NCI-H187 treated with DMSO at 0.1 percent for 48 hours (cell line): Measurements from ENCODE around the gene PACSIN3.
"Not testable (repeated sequence)": the region's sequence is repeated elsewhere in the genome, so short reads cannot be mapped to it uniquely, and the experiment has no call there.

Experiments
- DNase-seq: peaks from one replicate; lab custom pipeline; 2025; lab: John Stamatoyannopoulos, UW

PACSIN3 gene

GRCh38 chr11:47186076-47186699, at the start of gene PACSIN3:
TSS of gene PACSIN3 (minus strand) at chr11:47186434. CDS start at chr11:47182727, 3,707 bp downstream.
- DNase-seq: no peak

GRCh38 chr11:47235163-47235562, 48.9 kb upstream of the PACSIN3 start:
- DNase-seq: no peak

DNA sequence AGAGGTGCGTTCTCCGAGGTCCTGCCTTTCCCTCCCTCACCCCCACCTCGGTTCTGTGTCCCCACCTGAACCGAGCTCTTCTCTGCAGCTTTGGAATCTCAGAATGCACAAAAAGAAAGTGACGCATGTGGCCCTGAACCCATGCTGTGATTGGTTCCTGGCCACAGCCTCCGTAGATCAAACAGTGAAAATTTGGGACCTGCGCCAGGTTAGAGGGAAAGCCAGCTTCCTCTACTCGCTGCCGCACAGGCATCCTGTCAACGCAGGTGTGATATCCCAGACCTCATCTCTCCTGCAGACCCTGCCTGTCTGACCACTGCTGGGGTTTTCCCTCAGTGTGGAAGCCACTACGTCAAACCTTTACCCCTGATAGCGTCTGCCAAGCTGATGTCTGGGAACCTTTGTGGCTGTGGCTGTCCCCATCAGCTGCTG, 48.5 kb upstream of the PACSIN3 start:
- DNase-seq: no peak

DNA sequence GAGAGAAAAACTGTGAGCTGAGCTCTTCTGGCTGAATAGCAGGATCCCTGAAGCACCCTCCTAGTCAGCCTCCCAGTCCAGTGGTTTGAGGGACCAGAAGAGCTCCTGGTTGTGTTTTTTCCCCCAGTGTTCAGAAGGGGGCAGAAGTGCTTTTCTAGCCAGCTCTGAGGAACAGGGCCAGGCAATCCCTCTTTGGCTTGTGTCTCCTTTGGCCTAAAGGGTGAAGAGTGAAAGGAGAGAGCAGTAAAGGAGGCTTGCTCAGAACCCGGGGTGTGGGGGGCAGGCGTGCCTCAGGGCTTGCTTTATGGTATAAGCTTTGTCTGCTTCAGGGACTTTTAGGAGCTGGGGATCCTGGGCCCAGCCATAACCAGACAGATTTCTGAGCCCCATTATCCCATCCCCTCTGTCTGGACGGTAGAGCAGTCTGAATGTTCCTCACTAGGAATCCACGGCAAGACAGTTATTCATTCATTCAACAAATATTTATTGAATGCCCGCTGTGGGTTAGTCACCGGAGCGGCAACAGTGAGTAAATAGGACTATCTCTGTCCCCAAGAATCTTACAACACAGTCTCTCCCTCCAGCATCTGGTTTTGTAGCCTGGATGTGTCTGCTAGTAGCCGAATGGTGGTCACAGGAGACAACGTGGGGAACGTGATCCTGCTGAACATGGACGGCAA, 47.9 kb upstream of the PACSIN3 start:
- DNase-seq: no peak

- no peak for DNase-seq
These were observed 46.8 kb upstream of the PACSIN3 start for GRCh38 chr11:47233051-47233450.

GRCh38 chr11:47229161-47229560, 42.9 kb upstream of the PACSIN3 start:
- no peak for DNase-seq

GRCh38 chr11:47225552-47226400, 39.5 kb upstream of the PACSIN3 start:
- DNase-seq: no peak

- DNase-seq: no peak
These were observed 36.5 kb upstream of the PACSIN3 start for GRCh38 chr11:47222696-47223095.

- DNase-seq: no peak
These were observed 34.2 kb upstream of the PACSIN3 start for GRCh38 chr11:47220401-47220821.

DNA sequence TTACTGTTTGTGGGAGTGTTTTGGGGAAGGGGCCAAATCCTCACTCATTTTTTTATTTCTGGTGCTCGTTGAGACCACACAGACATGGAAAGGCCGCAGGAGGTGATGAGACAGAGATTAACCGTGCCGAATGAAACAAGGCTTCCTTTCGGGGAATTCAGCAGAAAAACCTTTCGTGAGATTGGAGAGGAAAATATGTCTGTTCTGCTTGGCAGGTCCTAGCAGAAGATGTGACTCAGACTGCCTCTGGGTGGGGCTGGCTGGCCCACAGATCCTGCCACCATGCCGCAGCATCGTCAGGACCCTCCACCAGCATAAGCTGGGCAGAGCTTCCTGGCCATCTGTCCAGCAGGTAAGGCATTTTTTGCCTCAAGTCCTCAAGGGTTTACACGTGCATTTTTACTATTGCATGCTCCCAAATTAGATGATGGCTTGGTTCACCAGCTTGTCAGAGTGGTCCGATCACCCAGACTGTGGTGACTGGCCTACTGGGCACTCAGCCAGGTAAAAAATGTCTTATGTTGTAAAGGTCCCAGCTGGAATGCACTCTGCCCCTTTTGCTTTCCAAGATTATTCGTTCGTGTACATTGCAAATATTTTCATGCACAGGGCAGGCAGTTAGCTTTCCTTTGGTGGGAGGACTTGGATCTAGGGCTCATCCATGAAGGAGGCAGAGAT, 30.0 kb upstream of the PACSIN3 start:
- DNase-seq: no peak

- peak; percentile 56 for DNase-seq
These were observed 29.2 kb upstream of the PACSIN3 start for GRCh38 chr11:47215366-47215910.

DNA sequence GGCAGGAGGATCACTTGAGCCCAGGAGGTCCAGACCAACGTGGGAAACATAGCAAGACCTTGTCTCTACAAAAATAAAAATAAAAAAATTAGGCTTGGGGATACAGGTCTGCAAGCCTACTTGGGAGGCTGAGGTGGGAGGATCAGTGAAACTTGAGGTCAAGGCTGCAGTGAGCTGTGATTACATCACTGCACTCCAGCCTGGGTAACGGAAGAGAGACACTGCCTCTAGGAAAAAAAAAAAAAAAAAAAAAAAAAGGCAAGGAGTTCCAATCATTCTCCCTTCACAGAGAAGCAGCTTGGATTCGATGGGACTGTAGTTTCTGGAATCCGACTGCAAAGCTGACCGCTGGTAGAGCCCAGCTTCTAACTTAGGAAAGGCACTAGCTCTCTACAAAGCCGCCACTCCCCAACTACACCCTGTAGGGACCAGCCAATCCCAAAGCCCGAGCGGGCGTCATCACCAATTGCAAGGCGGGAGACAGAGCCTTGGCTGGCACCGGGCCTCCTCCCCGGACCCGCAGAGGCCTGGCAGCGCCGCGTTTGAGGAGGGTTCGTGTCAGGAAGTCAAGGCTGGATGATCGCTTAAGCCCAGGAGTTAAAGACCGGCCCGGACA, 27.8 kb upstream of the PACSIN3 start:
- DNase-seq: peak; percentile 53

GRCh38 chr11:47212938-47213337, 26.7 kb upstream of the PACSIN3 start:
- DNase-seq: no peak

DNA sequence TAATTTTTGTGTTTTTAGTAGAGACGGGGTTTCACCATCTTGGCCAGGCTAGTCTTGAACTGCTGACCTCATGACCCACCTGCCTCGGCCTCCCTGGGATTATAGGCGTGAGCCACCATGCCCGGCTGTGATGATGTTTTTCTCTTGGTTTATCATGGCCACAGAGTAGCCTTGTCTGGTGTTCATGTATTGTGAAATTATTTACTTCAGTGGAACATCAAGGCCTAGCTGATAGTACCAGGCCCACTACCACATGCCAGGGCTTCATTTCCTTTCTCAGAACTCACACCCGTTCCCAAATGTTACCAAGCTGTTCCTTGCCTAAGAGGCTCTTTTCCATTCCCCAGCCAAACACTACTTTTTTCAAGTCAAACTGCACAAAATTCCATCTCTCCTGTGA, 22.4 kb upstream of the PACSIN3 start:
- DNase-seq: no peak

- DNase-seq: not testable (repeated sequence)
These were observed 21.8 kb upstream of the PACSIN3 start for GRCh38 chr11:47208008-47208552.

GRCh38 chr11:47207459-47207858, 21.2 kb upstream of the PACSIN3 start:
- DNase-seq: no peak

DNA sequence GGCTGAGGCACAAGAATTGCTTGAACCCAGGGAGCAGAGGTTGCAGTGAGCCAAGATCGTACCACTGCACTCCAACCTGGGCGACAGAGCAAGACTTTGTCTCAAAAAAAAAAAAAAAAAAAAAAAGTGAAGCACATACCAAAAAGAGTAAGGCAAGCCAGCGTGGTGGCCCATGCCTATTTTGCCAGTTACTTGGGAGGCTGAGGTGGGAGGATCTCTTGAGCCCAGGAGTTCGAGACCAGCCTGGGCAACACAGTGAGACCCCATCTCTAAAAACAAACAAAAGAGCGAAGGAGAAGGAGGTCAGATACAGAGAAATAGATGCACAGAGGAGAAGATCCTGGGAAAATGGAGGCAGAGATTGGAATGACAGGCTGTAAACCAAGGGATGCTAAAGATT, 20.3 kb upstream of the PACSIN3 start:
- DNase-seq: not testable (repeated sequence)

DNA sequence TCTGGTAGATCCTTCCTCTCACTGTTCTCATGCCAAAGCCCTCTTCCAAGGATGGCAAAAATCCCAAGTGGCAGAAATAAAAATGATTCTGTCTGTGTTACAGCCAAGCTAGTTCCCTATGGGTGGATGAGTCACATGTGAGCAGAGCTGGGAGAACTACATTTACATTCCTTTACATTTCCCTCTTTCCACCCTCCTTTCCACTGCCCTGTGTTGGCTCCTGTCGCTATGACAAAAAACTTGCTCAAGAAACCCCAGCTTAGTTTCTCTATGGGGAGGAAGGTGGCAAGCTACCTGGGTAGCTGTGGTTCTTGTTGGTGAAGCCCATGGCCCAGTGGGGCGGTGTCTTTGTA, 18.4 kb upstream of the PACSIN3 start:
- DNase-seq: no peak

DNA sequence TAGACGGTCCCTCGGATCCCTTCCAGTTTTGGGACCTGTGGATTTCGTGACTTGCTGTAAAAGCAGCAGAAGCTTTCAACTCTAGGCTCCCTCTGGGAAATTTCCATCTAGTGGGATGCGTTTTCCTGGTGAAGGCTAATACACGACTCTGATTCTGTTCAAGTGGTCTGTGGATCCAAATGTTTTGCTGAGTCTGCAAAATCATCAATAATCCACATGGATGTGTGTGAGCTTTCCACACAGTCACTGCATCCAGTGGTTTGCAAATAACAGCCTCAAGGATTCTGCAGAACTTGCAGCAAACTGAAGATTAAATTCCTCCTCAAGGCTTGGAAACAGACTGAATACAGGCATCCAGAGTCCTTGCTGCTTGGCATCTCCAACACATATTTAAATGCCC, 16.3 kb upstream of the PACSIN3 start:
- no peak for DNase-seq

- no peak for DNase-seq
These were observed 14.8 kb upstream of the PACSIN3 start for GRCh38 chr11:47201015-47201414.

DNA sequence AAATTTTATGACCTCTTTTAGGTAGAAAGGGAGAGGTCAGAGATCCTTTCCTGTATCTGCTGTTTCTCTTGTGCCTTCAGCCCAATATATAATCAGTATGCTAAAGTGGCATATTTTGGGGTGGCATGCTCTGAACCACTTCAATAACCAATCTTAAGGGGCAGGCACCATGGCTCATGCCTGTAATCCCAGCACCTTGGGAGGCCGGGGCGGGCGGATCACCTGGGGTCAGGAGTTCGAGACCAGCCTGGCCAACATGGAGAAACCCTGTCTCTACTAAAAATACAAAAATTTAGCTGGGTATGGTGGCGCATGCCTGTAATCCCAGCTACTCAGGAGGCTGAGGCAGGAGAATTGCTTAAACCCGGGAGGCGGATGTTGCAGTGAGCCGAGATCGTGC, 11.9 kb upstream of the PACSIN3 start:
- not testable (repeated sequence) for DNase-seq
